GM18907 (cell line): Measurements from ENCODE around the gene BBS9.

Experiments used
- ATAC-seq: cut with Tn5 transposase; IDR thresholded peaks from one replicate; pipeline ENCODE4 v1.9.1; 2021; ENCODE audit warnings: mild to moderate bottlenecking, moderate library complexity; ENCODE audit not compliant: unreplicated experiment

The BBS9 gene

GRCh38 chr7:33422825-33423645 lies 293.7 kb downstream of the BBS9 start:
- ATAC-seq: peak; percentile 51

- ATAC-seq: peak; percentile 95
Observed at GRCh38 chr7:33423646-33424020, 294.3 kb downstream of the BBS9 start.

- ATAC-seq: no peak
Observed at GRCh38 chr7:33425395-33425794, 296.0 kb downstream of the BBS9 start.

GRCh38 chr7:33425929-33426678 lies 296.7 kb downstream of the BBS9 start:
- no peak for ATAC-seq

GRCh38 chr7:33428415-33428814 lies 299.1 kb downstream of the BBS9 start:
- ATAC-seq: no peak

GRCh38 chr7:33431543-33431942 lies 302.2 kb downstream of the BBS9 start:
- no peak for ATAC-seq

GRCh38 chr7:33432821-33433220 lies 303.5 kb downstream of the BBS9 start:
- ATAC-seq: no peak

GRCh38 chr7:33433357-33433756 lies 304.0 kb downstream of the BBS9 start:
- ATAC-seq: no peak

GRCh38 chr7:33444511-33444910 lies 315.1 kb downstream of the BBS9 start:
- ATAC-seq: no peak

GRCh38 chr7:33446551-33446950 lies 317.2 kb downstream of the BBS9 start:
- no peak for ATAC-seq

GRCh38 chr7:33448035-33448434 lies 318.7 kb downstream of the BBS9 start:
- ATAC-seq: no peak

- ATAC-seq: no peak
Observed at GRCh38 chr7:33449847-33450246, 320.5 kb downstream of the BBS9 start.

- ATAC-seq: no peak
Observed at GRCh38 chr7:33452805-33453502, 323.6 kb downstream of the BBS9 start.

GRCh38 chr7:33457039-33457438 lies 327.7 kb downstream of the BBS9 start:
- ATAC-seq: no peak

- ATAC-seq: no peak
Observed at GRCh38 chr7:33458581-33458980, 329.2 kb downstream of the BBS9 start.

GRCh38 chr7:33459340-33459751 lies 330.0 kb downstream of the BBS9 start:
- ATAC-seq: peak; percentile 65

- ATAC-seq: no peak
Observed at GRCh38 chr7:33463131-33463530, 333.8 kb downstream of the BBS9 start.

- no peak for ATAC-seq
Observed at GRCh38 chr7:33466203-33466602, 336.8 kb downstream of the BBS9 start.

GRCh38 chr7:33471636-33472242 lies 342.4 kb downstream of the BBS9 start:
- peak; percentile 80 for ATAC-seq

GRCh38 chr7:33472348-33473025 lies 343.1 kb downstream of the BBS9 start:
- ATAC-seq: no peak
